SHP77 treated with DMSO at 0.1 percent for 48 hours (cell line): ENCODE results near the gene KLHL3.

Experiments
- DNase-seq: peaks from one replicate; lab custom pipeline; 2025; lab: John Stamatoyannopoulos, UW

KLHL3 gene

DNA sequence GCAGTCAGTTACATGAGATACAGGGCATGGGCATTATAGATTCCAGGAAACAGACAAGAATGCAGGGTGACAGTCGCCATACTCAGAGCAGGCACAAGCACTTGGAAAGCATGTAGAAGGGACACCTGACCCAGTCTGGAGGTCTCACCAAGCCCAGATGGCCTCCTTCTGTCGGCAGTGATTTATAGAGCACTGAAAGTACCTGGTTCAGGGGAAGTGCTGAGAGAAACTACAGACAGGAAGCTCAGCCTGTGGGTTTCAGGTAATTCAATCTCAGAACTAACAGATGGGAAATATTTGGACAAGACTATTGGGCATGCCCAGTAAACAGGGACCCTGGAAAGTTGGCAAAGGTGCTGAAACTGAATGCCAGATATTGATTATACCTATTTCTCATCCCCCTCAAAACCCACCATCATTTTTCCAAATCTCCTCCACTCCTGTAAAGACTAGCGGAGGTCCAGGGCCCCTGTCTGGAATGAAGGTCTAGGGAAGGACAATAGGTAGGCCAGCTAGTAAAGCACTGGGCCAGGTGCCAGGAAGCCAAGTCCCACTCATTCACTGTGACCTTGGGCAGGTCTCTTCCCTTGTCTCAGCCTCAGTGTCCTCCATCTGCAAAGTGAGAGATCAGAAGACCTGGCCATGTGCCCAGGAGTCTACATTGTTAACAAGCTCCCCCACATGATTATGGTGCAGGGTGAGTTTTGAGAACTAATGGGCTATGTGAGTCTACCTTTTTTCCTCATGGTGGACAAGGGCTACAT is 26.9 kb downstream of the KLHL3 start:
- DNase-seq, result no peak

DNA sequence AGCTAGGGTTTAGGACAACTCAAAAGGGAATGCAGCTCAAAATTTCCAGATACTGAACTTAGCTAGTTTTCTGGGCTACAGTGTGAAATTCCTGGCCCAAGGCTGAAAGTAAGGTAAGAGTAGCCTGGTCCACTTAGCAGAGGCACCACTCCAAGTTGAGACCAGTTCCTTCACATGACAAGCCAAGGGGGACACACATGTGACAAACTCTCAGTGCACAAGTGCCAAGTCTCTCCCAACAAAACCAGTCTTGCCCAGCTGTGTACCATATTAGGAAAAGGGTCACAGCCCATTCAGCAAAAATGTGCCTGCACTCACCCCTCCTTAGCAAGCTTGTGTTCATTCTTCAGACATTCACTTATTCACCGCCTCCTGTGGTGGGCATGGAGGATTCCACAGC is 27.8 kb downstream of the KLHL3 start:
- DNase-seq, result no peak

DNA sequence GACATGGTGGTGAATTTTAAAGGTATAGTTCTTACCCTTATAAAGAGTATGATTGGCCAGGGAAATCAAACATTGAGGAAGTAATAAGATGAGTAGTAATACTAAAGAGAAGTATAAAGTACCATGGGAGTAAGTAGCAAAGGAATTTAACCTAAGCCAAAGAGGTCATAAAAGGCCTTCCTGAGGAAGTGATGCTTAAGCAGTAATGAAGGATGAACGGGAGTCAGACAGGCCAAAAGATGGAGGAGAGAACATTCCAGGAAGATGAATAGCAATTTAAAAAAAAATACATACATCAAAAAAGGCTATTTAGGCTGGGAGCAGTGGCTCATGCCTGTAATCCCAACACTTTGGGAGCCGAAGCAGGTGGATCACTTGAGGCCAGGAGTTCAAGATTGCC is 29.0 kb downstream of the KLHL3 start:
- no peak for DNase-seq

DNA sequence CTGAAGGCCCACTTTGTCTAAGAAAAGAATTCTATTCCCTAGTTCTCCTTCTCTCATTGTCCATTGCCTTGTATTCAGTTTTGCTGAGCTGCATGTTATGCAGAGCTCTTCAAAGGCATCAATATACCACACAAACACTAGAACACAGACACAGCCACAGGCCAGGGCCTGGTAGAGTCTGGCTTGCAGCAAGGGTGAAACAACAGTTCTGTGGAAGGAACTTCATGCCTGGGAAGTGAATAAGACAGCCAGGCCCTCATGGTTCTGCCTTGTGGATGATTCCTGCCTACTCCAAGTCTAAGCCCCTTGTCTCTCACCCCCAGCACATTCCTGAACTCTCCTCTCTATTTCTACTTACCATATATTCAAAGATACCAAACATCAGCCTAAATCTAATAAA is 30.8 kb downstream of the KLHL3 start:
- DNase-seq, result no peak

GRCh38 chr5:137703565-137703964 is 32.3 kb downstream of the KLHL3 start:
- no peak for DNase-seq

- no peak for DNase-seq
Measured at GRCh38 chr5:137700282-137700680, 35.6 kb downstream of the KLHL3 start.

- no peak for DNase-seq
Measured at GRCh38 chr5:137699336-137700281, 36.3 kb downstream of the KLHL3 start.

- no peak for DNase-seq
Measured at GRCh38 chr5:137696481-137696880, 39.4 kb downstream of the KLHL3 start.

GRCh38 chr5:137695651-137696428 is 40.0 kb downstream of the KLHL3 start:
- DNase-seq, result no peak

- DNase-seq, result no peak
Measured at GRCh38 chr5:137693951-137694721, 41.8 kb downstream of the KLHL3 start.

GRCh38 chr5:137693307-137693950 is 42.5 kb downstream of the KLHL3 start:
- no peak for DNase-seq

DNA sequence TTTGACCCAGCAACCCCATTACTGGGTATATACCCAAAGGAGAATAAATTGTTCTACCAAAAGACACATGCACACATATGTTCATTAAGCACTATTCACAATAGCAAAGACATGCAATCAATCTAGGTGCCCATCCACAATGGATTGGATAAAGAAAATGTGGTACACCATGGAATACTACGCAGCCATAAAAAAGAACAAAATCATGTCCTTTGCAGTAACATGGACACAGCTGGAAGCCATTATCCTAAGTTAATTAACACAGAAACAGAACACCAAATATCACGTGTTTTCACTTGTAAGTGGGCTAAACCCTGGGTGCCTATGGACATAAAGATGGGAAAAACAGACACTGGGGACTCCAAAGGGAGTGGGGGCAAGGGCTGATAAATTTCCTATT is 46.6 kb downstream of the KLHL3 start:
- no peak for DNase-seq

DNA sequence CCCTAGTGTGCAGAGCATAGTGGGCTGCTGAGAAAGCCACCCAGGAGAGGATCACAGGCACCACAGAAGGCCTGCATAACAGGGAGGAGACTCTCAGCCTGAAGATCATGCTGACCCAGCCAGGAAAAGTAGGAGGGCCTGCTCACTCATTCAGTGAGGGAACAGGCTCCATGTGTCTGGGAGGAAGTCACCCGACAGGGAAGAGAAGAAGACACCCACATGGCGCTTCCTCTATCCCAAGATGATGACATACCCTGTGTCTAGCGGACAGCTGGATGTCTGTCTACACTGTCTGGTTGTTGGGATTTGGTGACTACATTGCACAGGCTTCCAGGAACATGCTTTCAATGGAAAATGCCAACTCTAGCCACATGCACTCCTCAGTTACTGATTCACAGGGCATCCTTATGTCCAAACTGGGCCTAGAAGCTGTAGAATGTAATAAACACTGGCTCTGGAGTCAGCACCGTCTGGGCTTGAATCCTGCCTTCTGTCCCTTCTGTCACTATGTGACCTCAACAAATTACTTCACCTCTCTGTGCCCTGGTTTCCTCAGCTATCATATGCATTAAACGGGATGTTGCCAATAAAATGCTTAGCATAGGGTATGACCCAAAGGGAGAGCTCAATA is 47.6 kb downstream of the KLHL3 start:
- DNase-seq, result no peak

GRCh38 chr5:137684761-137685160 is 51.1 kb downstream of the KLHL3 start:
- no peak for DNase-seq

DNA sequence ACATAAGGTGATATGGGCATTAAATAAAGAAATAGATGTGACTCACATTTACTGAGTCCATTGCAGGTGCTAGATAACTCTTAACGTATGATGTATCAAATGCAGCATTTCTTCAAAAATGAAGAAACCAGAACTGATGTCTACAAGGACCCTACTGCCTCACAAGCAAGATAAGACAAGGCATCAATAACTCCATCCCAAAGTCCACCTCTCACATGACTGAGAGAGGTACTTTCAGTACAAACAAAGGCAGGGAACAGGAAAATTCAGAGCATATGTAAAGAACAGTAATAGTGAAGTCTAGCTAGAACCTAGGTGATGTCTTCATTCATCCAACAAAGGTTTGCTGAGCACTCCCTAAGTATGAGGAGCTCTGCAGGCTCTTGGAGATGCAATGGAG is 54.7 kb downstream of the KLHL3 start:
- no peak for DNase-seq

GRCh38 chr5:137679910-137680309 is 56.0 kb downstream of the KLHL3 start:
- DNase-seq, result no peak

DNA sequence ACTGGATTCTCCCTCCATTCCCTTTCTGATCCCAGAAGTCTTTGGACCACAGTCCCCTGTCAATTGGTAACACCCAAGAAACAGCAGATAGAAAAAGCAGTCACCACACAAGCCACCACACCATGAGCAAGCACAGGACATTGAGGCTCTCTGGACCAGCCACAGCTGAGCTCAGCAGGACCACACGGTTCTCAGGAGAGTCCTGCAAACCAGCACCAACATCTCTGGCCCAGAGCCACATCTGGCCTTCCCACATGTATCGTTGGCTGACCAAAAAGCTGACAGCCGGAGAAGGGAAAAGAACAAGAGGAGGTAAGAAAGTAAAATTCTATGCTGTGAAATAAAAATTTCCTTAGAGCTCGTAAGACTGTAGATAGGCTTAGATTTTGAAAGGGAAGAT is 56.7 kb downstream of the KLHL3 start:
- no peak for DNase-seq

- no peak for DNase-seq
Measured at GRCh38 chr5:137672881-137673280, 63.0 kb downstream of the KLHL3 start.

DNA sequence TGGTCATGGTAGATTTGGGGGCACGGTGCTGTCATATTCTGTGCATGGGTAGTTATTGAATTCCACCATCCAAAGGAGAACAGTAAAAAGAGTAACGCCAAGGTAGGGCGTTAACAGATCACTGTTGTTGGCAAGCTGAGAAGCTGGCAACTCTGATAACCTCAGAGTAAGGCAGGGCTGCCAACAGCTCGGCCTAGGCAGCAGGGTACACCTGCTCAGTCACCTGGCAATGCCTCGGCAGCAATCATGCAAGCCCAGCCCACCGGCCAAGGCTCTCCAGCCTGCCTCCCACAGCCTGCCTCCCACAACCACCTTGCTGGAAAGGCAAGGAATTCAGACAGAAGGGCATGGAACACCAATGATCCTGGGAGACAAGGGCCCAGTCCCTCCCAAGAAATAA is 63.9 kb downstream of the KLHL3 start:
- no peak for DNase-seq

GRCh38 chr5:137669811-137670210 is 66.1 kb downstream of the KLHL3 start:
- DNase-seq, result no peak

GRCh38 chr5:137668637-137669036 is 67.3 kb downstream of the KLHL3 start:
- no peak for DNase-seq
